HuH-7.5 (cell line): ENCODE measurements around the gene RIMBP3B.
"Not testable (repeated sequence)": the region's sequence is repeated elsewhere in the genome, so short reads cannot be mapped to it uniquely, and the experiment has no call there.

Source experiments
- DNase-seq: peaks from one replicate; pipeline ENCODE4 v3.0.0; 2011; ENCODE audit warnings: low spot score

Gene RIMBP3B

DNA sequence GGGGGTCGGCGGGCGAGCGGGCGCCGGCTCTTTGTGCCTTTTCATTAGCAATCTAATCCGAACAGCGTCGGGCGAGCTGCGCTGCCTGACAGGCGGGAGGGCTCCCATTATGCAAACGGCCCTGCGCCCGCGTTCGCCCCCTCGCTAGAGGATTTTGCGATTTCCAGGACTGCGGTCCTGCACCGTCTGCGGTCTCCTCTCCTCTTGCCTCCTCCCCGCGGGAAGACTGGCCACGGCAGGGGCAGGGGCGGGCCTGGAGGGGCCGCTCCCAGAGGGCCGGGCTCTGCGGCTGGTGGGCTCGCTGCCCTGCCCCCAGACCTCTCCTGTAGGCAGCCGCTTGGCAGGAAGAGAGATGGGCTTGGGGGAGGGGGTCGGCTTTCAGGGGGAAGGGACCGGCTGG lies 34.3 kb downstream of the RIMBP3B start:
- DNase-seq: not testable (repeated sequence)

DNA sequence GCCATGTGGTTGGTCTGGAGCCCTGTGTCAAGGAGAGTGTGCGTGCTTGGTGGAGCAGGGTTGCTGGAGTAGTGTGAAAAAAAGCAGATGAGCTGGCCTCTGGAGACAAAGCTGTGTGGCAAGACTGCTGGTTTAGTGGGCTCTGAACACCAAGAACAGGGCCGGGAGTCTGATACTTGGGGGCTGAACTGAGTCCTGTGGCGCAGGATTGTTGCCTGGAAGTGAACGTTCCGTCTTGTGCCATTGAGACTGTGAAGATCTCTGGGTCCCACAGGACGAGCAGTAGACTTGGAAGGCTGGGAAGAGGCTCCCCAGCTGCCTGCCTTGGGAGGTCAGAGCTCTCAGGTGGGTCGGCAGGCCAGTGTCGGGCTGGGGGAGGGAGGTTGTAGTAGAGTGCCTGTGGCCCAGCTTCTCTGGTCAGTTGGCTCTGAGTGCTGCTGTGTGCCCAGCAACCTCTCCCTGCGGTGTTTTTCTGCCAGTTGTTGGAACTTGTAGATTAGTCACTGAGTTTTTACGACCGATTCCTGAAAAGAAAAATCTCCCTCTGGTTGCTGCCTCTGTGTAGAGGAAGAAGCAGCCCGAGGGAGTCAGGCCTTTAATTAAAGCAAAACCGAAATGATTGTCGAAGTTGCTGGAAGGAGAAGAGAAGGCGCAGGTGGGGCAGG lies 35.6 kb downstream of the RIMBP3B start:
- not testable (repeated sequence) for DNase-seq

DNA sequence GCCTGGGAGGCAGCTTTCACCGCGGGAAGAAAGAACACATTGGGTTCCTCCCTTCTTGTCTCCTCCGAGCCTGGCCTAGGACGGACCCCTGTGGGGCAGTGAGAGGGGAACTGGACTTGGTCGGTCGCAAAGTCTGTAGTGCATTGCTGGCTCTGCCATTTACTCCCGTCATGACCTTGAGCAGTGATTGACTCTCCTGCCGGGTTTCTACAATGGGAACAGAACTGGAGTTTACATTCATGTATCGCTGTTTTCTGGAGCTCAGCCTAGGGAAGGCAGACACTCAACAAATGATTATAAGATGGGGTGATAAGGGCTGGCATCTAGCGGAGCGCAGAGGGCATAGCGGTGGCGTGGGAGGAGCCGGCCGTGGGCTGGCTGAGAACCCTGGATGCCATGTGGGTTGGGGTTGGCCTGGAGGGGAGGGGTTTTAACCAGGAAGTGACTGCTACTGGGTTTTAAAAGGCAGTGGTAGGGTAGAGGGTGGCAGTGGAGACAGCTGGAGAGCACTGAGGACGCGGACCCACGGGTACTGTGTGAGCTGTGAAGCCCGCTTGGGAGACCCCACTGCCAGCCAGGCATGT lies 36.7 kb downstream of the RIMBP3B start:
- DNase-seq: not testable (repeated sequence)

DNA sequence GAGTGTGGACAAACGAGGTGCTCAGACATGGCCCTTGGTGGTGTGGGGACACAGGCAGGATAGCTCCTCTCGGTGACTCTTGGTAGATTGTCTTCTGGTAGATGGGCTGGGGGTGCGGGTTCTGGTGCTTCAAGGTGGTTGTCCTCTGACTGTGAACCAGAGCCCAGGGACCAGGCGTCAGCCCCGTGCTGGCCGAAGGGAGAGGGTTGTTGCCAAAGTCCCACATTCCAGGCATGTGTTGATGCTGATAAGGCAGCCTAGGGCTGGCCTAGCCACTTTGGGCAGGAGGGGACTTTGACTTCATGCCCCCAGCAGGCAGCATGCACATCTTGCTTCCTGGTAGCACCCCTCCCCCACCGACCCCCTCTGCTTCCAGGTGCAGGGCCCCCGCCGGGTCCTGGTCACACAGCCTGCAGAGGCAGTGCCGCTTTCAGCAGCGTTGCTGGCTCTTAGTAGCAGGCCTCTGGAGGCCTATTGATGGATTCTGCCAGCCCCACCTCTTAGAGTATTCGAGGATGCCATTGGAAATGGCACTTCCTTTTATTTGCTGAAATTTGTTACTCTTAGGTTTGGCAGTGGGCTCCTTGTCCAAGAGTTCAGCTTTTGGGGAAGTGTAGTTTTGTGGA lies 40.6 kb downstream of the RIMBP3B start:
- not testable (repeated sequence) for DNase-seq

DNA sequence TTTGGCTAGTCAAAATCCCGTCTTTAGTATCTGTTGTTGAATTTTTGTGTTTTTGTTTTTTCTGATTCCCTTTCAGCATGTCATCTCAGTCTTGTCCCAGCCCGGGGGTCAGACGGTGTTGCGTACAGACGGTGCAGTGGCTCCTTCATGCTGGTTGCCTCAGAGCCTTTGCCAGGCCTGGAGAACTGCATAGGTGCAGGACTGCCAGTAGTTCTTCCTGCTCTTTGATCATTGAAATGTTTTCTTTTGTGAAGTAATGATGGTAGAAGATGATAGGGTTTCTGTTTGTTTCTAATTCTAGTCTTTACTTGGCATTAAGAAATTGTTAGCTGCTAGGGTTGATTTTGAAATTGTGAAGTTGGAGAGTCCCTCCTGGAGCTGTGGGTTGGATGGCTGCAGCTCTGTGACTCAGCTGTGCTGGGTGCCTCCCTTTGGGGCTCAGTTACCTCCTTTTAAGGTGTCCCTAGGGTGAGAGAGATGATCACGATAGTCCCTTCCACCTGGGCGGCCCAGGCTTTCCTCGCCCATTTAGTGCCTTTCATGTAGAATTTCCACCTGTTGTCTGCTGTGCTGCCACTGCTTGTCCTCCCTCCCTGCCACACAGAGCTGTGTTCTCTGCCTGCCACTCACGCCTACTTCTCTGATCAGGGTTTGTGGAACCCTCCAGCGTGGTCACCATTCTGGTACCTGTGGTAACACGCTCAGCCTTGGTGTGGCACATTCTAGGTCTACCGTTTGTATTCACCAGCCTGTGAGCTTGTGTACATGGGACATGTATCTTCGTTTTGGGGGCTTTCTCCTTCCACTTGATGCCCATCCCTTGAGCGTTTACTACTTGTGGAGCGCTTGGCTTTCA lies 51.1 kb downstream of the RIMBP3B start:
- not testable (repeated sequence) for DNase-seq

DNA sequence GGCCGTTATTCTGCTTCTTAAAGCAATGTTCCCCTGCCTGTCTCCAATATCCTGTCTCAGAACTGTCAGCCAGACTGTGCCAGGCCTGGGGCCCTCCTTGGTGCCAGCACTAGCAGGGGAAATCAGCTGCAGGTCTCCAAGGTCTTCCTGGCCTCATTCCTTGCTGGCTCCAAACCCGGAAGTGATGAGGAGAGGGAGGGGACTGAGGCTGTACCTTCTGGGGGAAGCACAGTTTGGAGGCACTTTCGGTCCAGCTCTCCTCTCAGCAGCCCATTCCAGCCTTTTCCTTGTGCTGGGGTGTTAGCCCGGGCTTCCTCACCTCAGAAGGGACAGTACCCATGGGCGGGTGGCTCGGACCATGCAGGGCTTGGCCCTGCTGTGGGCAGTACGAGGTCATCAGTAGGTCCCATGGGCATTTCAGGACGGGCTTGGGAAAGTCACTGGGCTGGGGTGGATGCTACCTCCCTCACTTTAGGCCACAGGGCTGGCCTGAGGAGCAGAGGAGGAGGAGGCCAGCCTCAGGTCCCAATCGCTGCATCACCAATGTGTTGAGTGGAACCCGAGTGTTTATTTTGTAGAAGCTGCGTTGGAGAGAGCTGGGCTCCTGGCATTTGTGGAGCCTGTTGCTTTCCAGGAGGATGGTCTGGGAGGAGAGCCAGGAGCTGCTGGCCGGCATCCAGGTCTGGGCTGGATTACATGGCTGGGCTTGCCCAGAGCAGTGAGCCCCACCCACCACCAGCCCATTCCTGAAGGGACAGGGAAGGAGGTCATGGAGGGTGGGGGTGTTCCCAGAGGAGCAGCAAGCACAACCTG lies 52.7 kb downstream of the RIMBP3B start:
- not testable (repeated sequence) for DNase-seq

DNA sequence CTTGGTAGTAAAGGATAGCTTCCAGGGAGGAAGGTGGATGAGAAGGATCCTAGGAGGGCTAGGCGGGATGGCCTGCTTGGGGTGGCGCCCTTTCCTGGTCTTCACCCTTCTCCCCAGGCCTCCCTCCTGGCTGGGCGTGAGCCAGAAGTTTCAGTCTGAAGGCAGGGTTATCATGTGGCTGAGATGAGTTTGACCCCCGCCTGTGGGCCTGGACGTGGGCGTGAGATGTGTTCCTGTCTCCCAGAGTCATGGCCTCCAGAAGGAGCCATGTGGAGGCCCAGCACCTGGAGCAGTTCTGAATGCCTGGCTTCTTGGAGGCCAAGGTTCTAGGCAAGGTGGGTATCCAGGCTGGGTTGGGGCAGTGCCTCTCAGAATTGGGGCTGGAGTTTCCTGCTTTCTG lies 54.5 kb downstream of the RIMBP3B start:
- not testable (repeated sequence) for DNase-seq
